SU-DHL-6 (cell line): ENCODE data around the gene CCDC88C.
"Not testable (repeated sequence)": the region's sequence is repeated elsewhere in the genome, so short reads cannot be mapped to it uniquely, and the experiment has no call there.

Source experiments
- H2AFZ ChIP-seq: fragments of 200-600 bp; sonication (generic); 2 replicates; pipeline ENCODE4 v1.6.1; 2014; ENCODE audit warnings: low read depth, mild to moderate bottlenecking, moderate library complexity, mixed read lengths, antibody characterized with exemption, low read length; ENCODE audit not compliant: severe bottlenecking
- H3F3A ChIP-seq: fragments of 200-600 bp; shearing (Covaris generic); 2 replicates; pipeline ENCODE4 v1.6.0; 2016; ENCODE audit warnings: antibody characterized with exemption, mild to moderate bottlenecking; ENCODE audit not compliant: insufficient read depth
- H3K27ac ChIP-seq: fragments of 200-600 bp; sonication (generic); 2 replicates; pipeline ENCODE4 v1.5.1; 2016; ENCODE audit warnings: low read depth, mild to moderate bottlenecking, low read length, moderate library complexity, mixed read lengths
- H3K27me3 ChIP-seq: fragments of 200-600 bp; sonication (generic), shearing (Covaris generic); 2 replicates; pipeline ENCODE4 v1.6.0; 2014; ENCODE audit warnings: mild to moderate bottlenecking, low read length
- H3K36me3 ChIP-seq: fragments of 200-600 bp; sonication (generic); 2 replicates; pipeline ENCODE4 v1.6.1; 2014; ENCODE audit warnings: mild to moderate bottlenecking, low read length, mixed read lengths
- H3K4me2 ChIP-seq: fragments of 300-600, 200-600 bp; shearing (Covaris generic), sonication (generic); 2 replicates; pipeline ENCODE4 v1.6.0; 2014; ENCODE audit warnings: low read length, low read depth, mild to moderate bottlenecking; ENCODE audit not compliant: poor library complexity, severe bottlenecking
- H3K4me3 ChIP-seq: fragments of 200-600 bp; sonication (generic); 2 replicates; pipeline ENCODE4 v1.5.1; 2014; ENCODE audit warnings: antibody characterized with exemption, low read length, mild to moderate bottlenecking, mixed read lengths; ENCODE audit not compliant: insufficient read depth, poor library complexity, severe bottlenecking
- H3K79me2 ChIP-seq: fragments of 200-600 bp; sonication (generic); 2 replicates; pipeline ENCODE4 v1.6.1; 2014; ENCODE audit warnings: mild to moderate bottlenecking, low read length, moderate library complexity; ENCODE audit not compliant: insufficient read depth
- H3K9ac ChIP-seq: fragments of 200-600 bp; sonication (generic); 2 replicates; pipeline ENCODE4 v1.7.0; 2014; ENCODE audit warnings: mild to moderate bottlenecking, low read length
- H3K9me2 ChIP-seq: fragments of 200-600 bp; sonication (generic); replicated peaks from 2 replicates; pipeline ENCODE4 v1.6.1; 2014; ENCODE audit warnings: low read length; ENCODE audit not compliant: insufficient read depth
- H3K9me3 ChIP-seq: fragments of 200-600 bp; sonication (generic); 2 replicates; pipeline ENCODE4 v1.6.1; 2014; ENCODE audit warnings: low read length, mixed read lengths; ENCODE audit not compliant: insufficient read depth
- H4K20me1 ChIP-seq: fragments of 200-600 bp; sonication (generic); 2 replicates; pipeline ENCODE4 v1.6.1; 2014; ENCODE audit warnings: low read depth, mild to moderate bottlenecking, antibody characterized with exemption, low read length, moderate library complexity, mixed read lengths
- CTCF ChIP-seq: fragments of 200-600 bp; sonication (generic); IDR thresholded peaks from one replicate; pipeline ENCODE4 v1.5.1; 2017; ENCODE audit warnings: antibody characterized with exemption, mild to moderate bottlenecking, low read length, moderate library complexity; ENCODE audit not compliant: insufficient read depth, poor library complexity, severe bottlenecking
- EZH2phosphoT487 ChIP-seq: fragments of 200-600 bp; sonication (generic), shearing (Covaris generic); conservative IDR thresholded peaks from 2 replicates; pipeline ENCODE4 v1.6.1; 2018; ENCODE audit warnings: mild to moderate bottlenecking, antibody characterized with exemption, low read length, moderate library complexity, mixed read lengths

CCDC88C gene

DNA sequence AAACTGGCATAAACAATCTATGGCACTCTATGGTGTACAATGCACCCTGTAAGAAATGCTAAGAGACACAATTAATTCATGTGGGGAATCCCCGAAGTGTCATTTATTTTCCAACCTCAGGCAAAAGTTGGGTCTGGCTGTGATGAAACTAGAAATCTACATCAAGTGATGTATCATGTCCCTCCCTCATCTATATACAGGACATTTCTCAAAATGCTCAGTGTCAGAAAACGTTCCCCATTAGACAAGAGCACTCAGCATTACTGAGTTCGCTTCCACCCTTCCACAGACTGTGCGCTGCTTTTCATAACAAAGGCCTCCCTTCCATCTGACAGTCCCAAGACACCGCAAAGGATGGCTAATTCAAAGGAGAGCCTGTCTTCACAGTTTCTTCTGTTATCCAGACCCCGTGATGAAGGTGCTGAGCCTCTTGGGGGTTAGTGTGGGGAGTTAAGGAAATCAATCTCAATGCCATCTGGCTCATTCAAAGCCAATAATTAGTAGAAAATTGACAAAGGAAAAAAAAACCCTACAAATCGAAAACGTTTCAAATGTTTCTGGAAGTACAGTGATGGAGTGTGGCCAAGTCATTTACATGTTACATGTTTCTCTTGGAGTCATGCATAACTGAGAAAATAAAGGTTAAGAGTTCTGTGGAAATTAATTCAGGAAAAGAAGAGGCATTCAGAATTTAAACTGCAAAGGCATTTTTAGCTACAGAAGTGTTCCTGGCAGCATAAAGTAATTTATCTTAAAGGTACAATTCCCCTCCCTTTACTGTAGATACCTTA is 7.5 kb downstream of the CCDC88C start:
- Histone ChIP-seq H4K20me1 (peaks cover 26% of the 10 kb centered on the region; the same call in 1 of the 2 replicates), H3K4me2 (peak overlapping the region; percentile 98), H3K9me3 (no peaks in the 10 kb centered on the region), H3K9ac (peak overlapping the region; percentile 9; the same call in 1 of the 2 replicates), H3K36me3 (peaks cover 17% of the 10 kb centered on the region), H3K79me2 (peaks cover 100% of the 10 kb centered on the region), H3K27me3 (no peaks in the 10 kb centered on the region), H3K9me2 (no peaks in the 10 kb centered on the region), H3K4me3 (no peak overlapping the region), H2AFZ (no peak overlapping the region), H3K27ac (peak overlapping the region; percentile 97; the same call in 1 of the 2 replicates), H3F3A (peaks cover 23% of the 10 kb centered on the region)
- TF ChIP-seq CTCF (no peak), EZH2phosphoT487 (no peak)

DNA sequence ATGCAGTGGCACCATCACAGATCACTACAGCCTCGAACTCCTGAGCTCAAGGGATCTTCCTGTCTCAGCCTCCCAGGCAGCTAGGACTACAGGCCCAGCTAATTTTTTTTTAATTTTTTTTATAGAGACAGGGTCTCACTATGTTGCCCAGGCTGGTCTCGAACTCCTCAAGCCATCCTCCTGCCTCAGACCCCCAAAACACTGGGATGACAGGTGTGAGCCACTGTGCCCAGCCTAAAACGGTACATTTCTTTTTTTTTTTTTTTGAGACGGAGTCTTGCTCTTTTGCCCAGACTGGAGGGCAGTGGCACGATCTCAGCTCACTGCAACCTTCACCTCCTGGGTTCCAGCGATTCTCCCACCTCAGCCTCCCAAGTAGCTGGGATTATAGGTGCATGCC is 8.4 kb downstream of the CCDC88C start:
- Histone ChIP-seq H3K36me3 (peaks cover 13% of the 10 kb centered on the region), H3K79me2 (peaks cover 100% of the 10 kb centered on the region), H4K20me1 (peaks cover 26% of the 10 kb centered on the region; the same call in 1 of the 2 replicates), H3F3A (peaks cover 17% of the 10 kb centered on the region)
- H3K27ac ChIP-seq, H3K9me3 ChIP-seq, H3K4me3 ChIP-seq, H2AFZ ChIP-seq, H3K9me2 ChIP-seq, H3K4me2 ChIP-seq, H3K9ac ChIP-seq, H3K27me3 ChIP-seq: not testable (repeated sequence)

GRCh38 chr14:91406982-91407381 is 10.6 kb downstream of the CCDC88C start:
- peaks cover 24% of the 10 kb centered on the region for H3F3A ChIP-seq
- H3K9ac ChIP-seq: no peak overlapping the region
- no peak for TF ChIP-seq CTCF
- no peak for TF ChIP-seq EZH2phosphoT487
- H3K36me3 ChIP-seq: peaks cover 8% of the 10 kb centered on the region
- H3K4me3 ChIP-seq: no peak overlapping the region
- peaks cover 100% of the 10 kb centered on the region for H3K79me2 ChIP-seq
- H3K27me3 ChIP-seq: no peaks in the 10 kb centered on the region
- H3K9me3 ChIP-seq: no peaks in the 10 kb centered on the region
- H4K20me1 ChIP-seq: peaks cover 26% of the 10 kb centered on the region; the same call in 1 of the 2 replicates
- no peaks in the 10 kb centered on the region for H3K9me2 ChIP-seq
- H3K4me2 ChIP-seq: peak overlapping the region; percentile 3
- H3K27ac ChIP-seq: 0 out of 2 replicates have a peak overlapping the region, but pooled peaks have one; percentile 16
- no peak overlapping the region for H2AFZ ChIP-seq

DNA sequence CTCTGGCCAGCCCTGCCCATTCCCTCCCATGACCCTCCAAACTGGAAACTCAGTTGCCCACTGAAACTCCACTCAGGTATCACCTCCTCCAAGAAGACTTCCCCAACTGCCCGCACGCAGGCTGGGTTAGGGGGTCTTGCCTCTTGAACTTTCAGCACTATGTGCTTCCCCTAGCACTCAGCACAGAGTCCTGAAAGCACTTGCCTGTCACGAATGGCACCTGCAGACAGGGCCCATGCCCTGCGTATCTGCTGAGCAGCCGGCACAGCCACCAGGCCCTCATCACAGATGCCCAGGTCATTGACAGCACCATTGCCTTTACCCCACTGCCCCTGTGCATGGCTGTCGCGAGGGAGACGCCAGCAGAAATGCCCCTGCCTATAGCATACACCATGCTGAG is 11.2 kb downstream of the CCDC88C start:
- Histone ChIP-seq H3K27me3 (no peaks in the 10 kb centered on the region), H4K20me1 (peaks cover 26% of the 10 kb centered on the region; the same call in 1 of the 2 replicates), H3K4me2 (peak overlapping the region; percentile 15), H3K9me3 (no peaks in the 10 kb centered on the region), H3K4me3 (no peak overlapping the region), H3F3A (peaks cover 27% of the 10 kb centered on the region), H3K36me3 (peaks cover 8% of the 10 kb centered on the region), H2AFZ (no peak overlapping the region), H3K27ac (no peak overlapping the region), H3K79me2 (peaks cover 100% of the 10 kb centered on the region), H3K9ac (no peak overlapping the region), H3K9me2 (no peaks in the 10 kb centered on the region)
- TF ChIP-seq EZH2phosphoT487 (no peak), CTCF (no peak)
